ENCODE results near the gene PNMT. TPM values are rescaled to one million over a fixed set of nuclear protein-coding genes. Genes with fewer than 3 reads are reported as not detected.
A peak's percentile ranks its signal among the peaks of the same experiment; 100 is the strongest.

Gene PNMT
- total and polyA plus RNA-seq, 2 experiments from 2014 or later = 1.9 to 2.5 TPM

- Histone ChIP-seq H2AFZ (no peak overlapping the region), H3K9me2 (ENCODE audit: insufficient read depth) (no peaks in the 10 kb centered on the region), H3K36me3 (ENCODE audit: insufficient read depth) (no peaks in the 10 kb centered on the region), H3F3A (replicated peaks; ENCODE audit: low read depth) (peaks cover 13% of the 10 kb centered on the region; the same call in 1 of the 2 replicates), H3K4me3 (no peak overlapping the region), H3K27me3 (ENCODE audit: insufficient read depth) (no peaks in the 10 kb centered on the region), H4K20me1 (replicated peaks; ENCODE audit: insufficient read depth) (peaks cover 10% of the 10 kb centered on the region), H3K27ac (ENCODE audit: low read depth) (no peak overlapping the region), H3K79me2 (replicated peaks; ENCODE audit: insufficient read depth) (peaks cover 5% of the 10 kb centered on the region; the same call in 1 of the 2 replicates), H3K4me2 (no peak overlapping the region), H3K4me1 (ENCODE audit: insufficient read depth) (peaks cover 18% of the 10 kb centered on the region)
- no peaks in the 10 kb centered on the region; the same call in 2 of the 3 replicates for H3K9me3 Mint-ChIP-seq
- H3K27ac Mint-ChIP-seq = peak overlapping the region; percentile 86
- H3K4me3 Mint-ChIP-seq = peak overlapping the region; percentile 39; the same call in 2 of the 3 replicates
- DNase-seq (ENCODE audit: low spot score) = peak; percentile 89
- TF ChIP-seq REST (IDR thresholded peaks at IDR 0.05; ENCODE audit: unreplicated experiment) = no peak
- peak; percentile 95 to 97 for TF ChIP-seq CTCF (conservative IDR thresholded peaks at IDR 0.05; ENCODE audit: low read depth in 2 of 2)
- ATAC-seq = peak; percentile 72
- H3K36me3 Mint-ChIP-seq (ENCODE audit: low read depth) = peaks cover 10% of the 10 kb centered on the region
- H3K27me3 Mint-ChIP-seq (ENCODE audit: insufficient read depth, low read depth, poor library complexity) = peaks cover 18% of the 10 kb centered on the region
- peaks cover 58% of the 10 kb centered on the region for H3K4me1 Mint-ChIP-seq
These were observed 14.5 kb upstream of the PNMT start for GRCh38 chr17:39653662-39654331.

- no peak overlapping the region for H2AFZ ChIP-seq
- H3K4me1 ChIP-seq (ENCODE audit: insufficient read depth) = peaks cover 18% of the 10 kb centered on the region
- Mint-ChIP-seq H3K27ac (no peak overlapping the region), H3K4me3 (no peak overlapping the region; the same call in 2 of the 3 replicates), H3K27me3 (ENCODE audit: insufficient read depth, low read depth, poor library complexity) (peaks cover 18% of the 10 kb centered on the region), H3K36me3 (ENCODE audit: low read depth) (peaks cover 10% of the 10 kb centered on the region), H3K4me1 (peaks cover 51% of the 10 kb centered on the region), H3K9me3 (no peaks in the 10 kb centered on the region; the same call in 2 of the 3 replicates)
- no peaks in the 10 kb centered on the region for H3K36me3 ChIP-seq (ENCODE audit: insufficient read depth)
- H3F3A ChIP-seq (replicated peaks; ENCODE audit: low read depth) = peaks cover 13% of the 10 kb centered on the region; the same call in 1 of the 2 replicates
- DNase-seq (ENCODE audit: low spot score) = no peak
- no peaks in the 10 kb centered on the region for H3K27me3 ChIP-seq (ENCODE audit: insufficient read depth)
- no peak overlapping the region for H3K4me3 ChIP-seq
- no peak overlapping the region for H3K27ac ChIP-seq (ENCODE audit: low read depth)
- peaks cover 10% of the 10 kb centered on the region for H4K20me1 ChIP-seq (replicated peaks; ENCODE audit: insufficient read depth)
- no peaks in the 10 kb centered on the region for H3K79me2 ChIP-seq (replicated peaks; ENCODE audit: insufficient read depth)
- no peaks in the 10 kb centered on the region for H3K9me2 ChIP-seq (ENCODE audit: insufficient read depth)
- H3K4me2 ChIP-seq = no peak overlapping the region
- ATAC-seq = no peak
- TF ChIP-seq REST (IDR thresholded peaks at IDR 0.05; ENCODE audit: unreplicated experiment) (no peak), STAT1 (IDR thresholded peaks at IDR 0.05; ENCODE audit: unreplicated experiment) (no peak), ZNF114 (CRISPR knock-in tag; IDR thresholded peaks at IDR 0.05) (no peak), CREB1 (CRISPR knock-in tag; IDR thresholded peaks at IDR 0.05; ENCODE audit: low read depth) (no peak), EZH2 (IDR thresholded peaks at IDR 0.05; ENCODE audit: low read depth, unreplicated experiment) (no peak), ZNF331 (CRISPR knock-in tag; IDR thresholded peaks at IDR 0.05; ENCODE audit: low read depth) (no peak), ETS1 (IDR thresholded peaks at IDR 0.05) (no peak), JUNB (IDR thresholded peaks at IDR 0.05; ENCODE audit: unreplicated experiment) (no peak), EZH2phosphoT487 (IDR thresholded peaks at IDR 0.05; ENCODE audit: unreplicated experiment) (no peak)
These were observed 13.1 kb upstream of the PNMT start for GRCh38 chr17:39655105-39655504.
